Progenitor cell of endocrine pancreas (in vitro differentiated cells): ENCODE results near the gene GGNBP2. TPM values are rescaled to one million over a fixed set of nuclear protein-coding genes. Genes with fewer than 3 reads are reported as not detected.
A peak's percentile ranks its signal among the peaks of the same experiment; 100 is the strongest.

Source experiments
- DNase-seq: peaks from one replicate; pipeline ENCODE4 v3.0.0; 2021; ENCODE audit warnings: low spot score; ENCODE audit not compliant: unreplicated experiment
- H3K27ac Mint-ChIP-seq: 2 replicates; pipeline ENCODE4 v1.8.0; 2021; ENCODE audit warnings: mild to moderate bottlenecking, moderate library complexity, mixed read lengths
- H3K27me3 Mint-ChIP-seq: 2 replicates; pipeline ENCODE4 v1.8.0; 2021; ENCODE audit warnings: mixed read lengths
- H3K36me3 Mint-ChIP-seq: 2 replicates; pipeline ENCODE4 v1.8.0; 2022; ENCODE audit warnings: mixed read lengths; ENCODE audit not compliant: insufficient read depth
- H3K4me1 Mint-ChIP-seq: 2 replicates; pipeline ENCODE4 v1.8.0; 2021; ENCODE audit warnings: low read depth, mixed read lengths
- H3K4me3 Mint-ChIP-seq: 2 replicates; pipeline ENCODE4 v1.8.0; 2021; ENCODE audit warnings: low read depth, mild to moderate bottlenecking, moderate library complexity, mixed read lengths
- H3K9me3 Mint-ChIP-seq: 2 replicates; pipeline ENCODE4 v1.8.0; 2021; ENCODE audit warnings: low read depth, mixed read lengths
- CTCF ChIP-seq: fragments of 200-600 bp; sonication (generic); IDR thresholded peaks from one replicate; pipeline ENCODE4 v1.5.0; 2021; ENCODE audit warnings: antibody characterized with exemption, mild to moderate bottlenecking; ENCODE audit not compliant: unreplicated experiment
- total RNA-seq: library from RNA; stranded (reverse); gene quantifications from 2 replicates; pipeline ENCODE4 v1.2.1, GENCODE V29; 2021

The GGNBP2 gene
- total RNA-seq, 1 donor from 2014 or later: 74.2 TPM

DNA sequence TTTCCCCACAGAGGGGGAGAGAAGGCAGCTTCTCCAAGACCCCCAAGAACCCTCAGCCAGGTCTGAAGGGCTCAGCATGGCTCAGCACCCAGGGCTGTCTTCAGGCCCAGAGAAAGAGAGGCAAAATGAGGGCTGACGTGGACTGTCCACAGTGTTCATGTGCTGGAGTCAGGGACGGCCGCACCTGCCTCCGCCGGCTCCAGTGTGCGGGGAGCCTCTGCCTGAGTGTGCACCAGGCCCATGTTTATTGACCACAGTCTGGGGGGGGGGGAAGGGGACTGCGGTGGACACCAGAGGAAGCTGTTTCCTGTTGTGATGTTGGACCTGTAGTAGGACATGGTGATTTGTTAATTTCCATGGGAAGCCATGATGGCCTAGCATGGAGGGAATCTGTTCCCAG is 63.6 kb downstream of the GGNBP2 start:
- Mint-ChIP-seq H3K4me3 (no peak overlapping the region), H3K36me3 (peaks cover 6% of the 10 kb centered on the region), H3K27me3 (peaks cover 2% of the 10 kb centered on the region), H3K9me3 (no peaks in the 10 kb centered on the region), H3K27ac (no peak overlapping the region), H3K4me1 (peaks cover 10% of the 10 kb centered on the region)
- TF ChIP-seq CTCF: no peak
- DNase-seq: no peak

DNA sequence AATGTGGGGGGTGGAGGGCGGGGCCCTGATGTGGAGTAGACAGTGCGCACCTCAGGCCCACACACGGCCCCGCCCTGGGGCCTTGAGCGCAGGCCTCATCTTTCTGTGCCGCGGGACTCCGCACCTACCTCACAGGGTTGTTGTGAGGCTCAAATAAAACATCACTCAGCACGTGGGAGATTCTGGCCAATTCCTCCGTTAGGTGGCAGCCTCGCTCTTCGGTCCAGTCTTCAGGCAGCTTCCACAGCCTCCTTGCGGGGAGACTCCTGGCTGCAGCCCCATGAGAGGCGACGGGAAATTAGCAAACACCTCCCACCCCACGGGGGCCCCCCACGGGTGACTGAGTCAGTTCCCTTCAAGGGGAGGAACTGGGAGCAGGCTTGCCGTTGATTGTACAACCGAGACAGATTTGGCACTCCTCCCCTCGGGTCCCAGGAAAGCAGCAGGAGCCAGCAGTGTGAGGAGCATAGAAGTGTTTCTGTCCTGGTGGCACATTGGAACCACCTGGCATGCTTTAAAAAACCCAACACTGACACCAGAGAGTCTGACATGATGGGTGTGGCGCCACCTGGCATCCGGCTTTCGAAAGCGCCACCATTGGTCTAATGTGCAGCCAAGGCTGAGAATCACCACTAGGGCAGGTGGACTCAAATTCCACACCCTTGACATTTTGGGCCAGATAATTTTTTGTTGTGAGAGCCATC is 64.2 kb downstream of the GGNBP2 start:
- Mint-ChIP-seq H3K4me1 (peaks cover 14% of the 10 kb centered on the region), H3K36me3 (peaks cover 6% of the 10 kb centered on the region), H3K4me3 (no peak overlapping the region), H3K27me3 (peaks cover 8% of the 10 kb centered on the region), H3K27ac (no peak overlapping the region), H3K9me3 (no peaks in the 10 kb centered on the region)
- peak; percentile 55 for TF ChIP-seq CTCF
- peak; percentile 40 for DNase-seq

DNA sequence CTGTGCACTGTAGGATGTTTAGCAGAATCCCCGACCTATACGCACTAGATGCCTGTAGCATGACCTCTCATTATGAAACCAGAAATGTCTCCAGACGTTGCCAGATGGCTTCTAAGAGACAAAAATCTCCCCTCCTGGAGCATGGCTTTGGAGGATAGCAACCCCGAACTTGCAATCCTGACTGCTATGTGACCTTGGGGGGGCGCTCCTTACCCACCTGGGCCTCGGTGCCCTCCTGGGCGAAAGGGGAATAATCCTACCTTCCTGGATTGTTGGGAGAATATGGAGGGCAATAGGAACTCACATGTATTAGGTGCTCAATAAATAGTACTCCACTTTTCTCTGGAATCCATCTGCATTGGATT is 64.8 kb downstream of the GGNBP2 start:
- Mint-ChIP-seq H3K4me3 (no peak overlapping the region), H3K4me1 (peaks cover 11% of the 10 kb centered on the region), H3K27me3 (peaks cover 11% of the 10 kb centered on the region), H3K27ac (no peak overlapping the region), H3K9me3 (no peaks in the 10 kb centered on the region), H3K36me3 (peaks cover 6% of the 10 kb centered on the region)
- DNase-seq: no peak
- TF ChIP-seq CTCF: no peak

DNA sequence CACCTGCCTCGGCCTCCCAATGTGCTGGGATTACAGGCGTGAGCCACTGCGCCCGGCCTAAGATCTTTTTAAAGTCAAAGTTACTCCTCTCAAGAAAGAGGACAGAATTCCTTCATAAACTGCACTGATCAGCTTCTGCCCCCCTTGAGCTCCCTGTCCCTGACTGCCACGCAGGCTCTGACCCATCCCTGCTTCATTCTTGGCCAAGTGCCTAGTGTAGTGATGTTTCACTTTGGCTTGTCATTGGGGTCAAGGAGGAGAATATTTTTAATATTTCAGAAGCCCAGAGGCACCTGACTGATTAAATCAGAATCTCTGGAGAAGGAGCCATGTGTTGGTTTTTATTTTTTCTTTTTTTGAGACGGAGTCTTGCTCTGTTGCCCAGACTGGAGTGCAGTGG is 65.8 kb downstream of the GGNBP2 start:
- no peak for TF ChIP-seq CTCF
- no peak for DNase-seq
- Mint-ChIP-seq H3K36me3 (peaks cover 6% of the 10 kb centered on the region), H3K9me3 (no peaks in the 10 kb centered on the region), H3K4me3 (no peak overlapping the region), H3K27me3 (peaks cover 13% of the 10 kb centered on the region), H3K27ac (no peak overlapping the region), H3K4me1 (peaks cover 12% of the 10 kb centered on the region)

DNA sequence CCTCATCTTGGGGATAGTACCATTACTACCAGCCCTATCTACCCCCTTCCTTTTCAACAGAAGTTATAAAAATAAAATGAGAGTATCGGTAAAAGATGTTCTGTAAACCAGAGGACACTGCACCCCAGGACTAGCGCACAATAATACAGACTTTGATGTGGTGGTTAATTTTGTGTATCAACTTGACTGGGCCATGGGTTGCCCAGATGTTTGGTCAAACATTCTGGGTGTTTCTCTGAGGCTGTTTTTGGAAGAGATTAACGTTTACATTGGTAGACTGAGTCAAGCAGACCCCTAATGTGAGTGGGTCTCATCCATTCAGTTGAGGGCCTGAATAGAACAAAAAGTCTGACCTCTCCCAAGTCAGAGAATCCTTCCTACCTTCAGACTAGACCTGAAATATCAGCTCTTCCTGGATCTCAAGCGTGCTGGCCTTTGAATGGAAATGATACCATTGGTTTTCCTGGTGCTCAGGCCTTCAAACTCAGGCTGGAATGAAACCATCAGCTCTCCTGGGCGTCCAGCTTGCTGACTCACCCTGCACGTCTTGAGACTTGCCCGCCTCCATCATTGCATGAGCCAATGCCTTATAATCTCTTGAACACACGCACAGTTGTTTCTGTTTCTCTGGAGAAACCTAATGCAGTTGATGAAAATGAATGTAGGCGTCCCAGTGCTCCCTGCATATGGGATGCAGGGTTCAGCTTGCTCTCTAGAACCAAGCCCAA is 66.8 kb downstream of the GGNBP2 start:
- no peak for TF ChIP-seq CTCF
- Mint-ChIP-seq H3K4me1 (peaks cover 10% of the 10 kb centered on the region), H3K27me3 (peaks cover 13% of the 10 kb centered on the region), H3K9me3 (no peaks in the 10 kb centered on the region), H3K4me3 (no peak overlapping the region), H3K27ac (no peak overlapping the region), H3K36me3 (peaks cover 1% of the 10 kb centered on the region)
- no peak for DNase-seq
